ENCODE data around the gene PPP3CA. TPM values are rescaled to one million over a fixed set of nuclear protein-coding genes. Genes with fewer than 3 reads are reported as not detected.

PPP3CA gene
- total and polyA plus RNA-seq, 2 experiments from 2014 or later: 27.0 to 45.2 TPM

DNA sequence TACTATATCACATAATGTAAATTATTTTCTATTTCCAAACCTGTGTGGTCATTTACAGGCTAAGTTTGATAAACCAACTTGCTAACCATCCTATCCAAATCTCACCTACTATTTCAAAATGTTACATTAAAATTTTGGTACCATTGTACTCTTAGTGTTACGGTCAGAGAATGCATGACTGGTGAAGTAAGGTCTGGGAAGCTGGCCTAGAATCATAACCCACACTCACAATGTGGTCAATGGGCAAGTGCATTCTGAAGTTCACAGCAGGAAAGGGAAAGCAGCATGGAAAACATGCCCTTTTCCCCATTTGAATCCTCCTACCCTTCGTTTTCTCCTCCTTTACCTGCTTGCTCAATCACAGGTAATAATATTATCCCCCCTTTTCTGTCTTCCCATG, 54.4 kb downstream of the PPP3CA start:
- Histone ChIP-seq H3F3A (replicated peaks; ENCODE audit: low read depth) (no peaks in the 10 kb centered on the region), H3K9me2 (ENCODE audit: insufficient read depth) (peaks cover 4% of the 10 kb centered on the region; the same call in 1 of the 2 replicates), H3K4me3 (no peak overlapping the region), H3K4me1 (ENCODE audit: insufficient read depth) (peaks cover 25% of the 10 kb centered on the region), H3K79me2 (replicated peaks; ENCODE audit: insufficient read depth) (peaks cover 17% of the 10 kb centered on the region), H3K27ac (ENCODE audit: low read depth) (no peak overlapping the region), H4K20me1 (replicated peaks; ENCODE audit: insufficient read depth) (no peaks in the 10 kb centered on the region), H3K4me2 (no peak overlapping the region), H2AFZ (no peak overlapping the region), H3K27me3 (ENCODE audit: insufficient read depth) (no peaks in the 10 kb centered on the region), H3K36me3 (ENCODE audit: insufficient read depth) (no peaks in the 10 kb centered on the region)
- ATAC-seq (no peak), DNase-seq (ENCODE audit: low spot score) (no peak)
- TF ChIP-seq ZNF462 (CRISPR knock-in tag; IDR thresholded peaks at IDR 0.05): no peak
- H3K4me1 Mint-ChIP-seq: peaks cover 38% of the 10 kb centered on the region
- no peaks in the 10 kb centered on the region for H3K9me3 Mint-ChIP-seq
- H3K4me3 Mint-ChIP-seq: no peak overlapping the region
- peaks cover 4% of the 10 kb centered on the region for H3K27me3 Mint-ChIP-seq (ENCODE audit: insufficient read depth, low read depth, poor library complexity)
- H3K27ac Mint-ChIP-seq: no peak overlapping the region
- H3K36me3 Mint-ChIP-seq (ENCODE audit: low read depth): no peaks in the 10 kb centered on the region; the same call in 2 of the 3 replicates

GRCh38 chr4:101292214-101292613, 55.1 kb downstream of the PPP3CA start:
- H2AFZ ChIP-seq: no peak overlapping the region
- H3K27me3 ChIP-seq (ENCODE audit: insufficient read depth): no peaks in the 10 kb centered on the region
- TF ChIP-seq ZNF331 (CRISPR knock-in tag; IDR thresholded peaks at IDR 0.05; ENCODE audit: low read depth): no peak
- no peak for TF ChIP-seq CREB1 (CRISPR knock-in tag; IDR thresholded peaks at IDR 0.05; ENCODE audit: low read depth)
- TF ChIP-seq, protein P1, sequence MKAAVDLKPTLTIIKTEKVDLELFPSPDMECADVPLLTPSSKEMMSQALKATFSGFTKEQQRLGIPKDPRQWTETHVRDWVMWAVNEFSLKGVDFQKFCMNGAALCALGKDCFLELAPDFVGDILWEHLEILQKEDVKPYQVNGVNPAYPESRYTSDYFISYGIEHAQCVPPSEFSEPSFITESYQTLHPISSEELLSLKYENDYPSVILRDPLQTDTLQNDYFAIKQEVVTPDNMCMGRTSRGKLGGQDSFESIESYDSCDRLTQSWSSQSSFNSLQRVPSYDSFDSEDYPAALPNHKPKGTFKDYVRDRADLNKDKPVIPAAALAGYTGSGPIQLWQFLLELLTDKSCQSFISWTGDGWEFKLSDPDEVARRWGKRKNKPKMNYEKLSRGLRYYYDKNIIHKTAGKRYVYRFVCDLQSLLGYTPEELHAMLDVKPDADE (IDR thresholded peaks at IDR 0.05): no peak
- no peak overlapping the region for H3K4me2 ChIP-seq
- Mint-ChIP-seq H3K27me3 (ENCODE audit: insufficient read depth, low read depth, poor library complexity) (peaks cover 4% of the 10 kb centered on the region), H3K36me3 (ENCODE audit: low read depth) (no peaks in the 10 kb centered on the region; the same call in 2 of the 3 replicates), H3K4me3 (no peak overlapping the region), H3K27ac (no peak overlapping the region), H3K4me1 (peaks cover 45% of the 10 kb centered on the region), H3K9me3 (no peaks in the 10 kb centered on the region)
- peaks cover 32% of the 10 kb centered on the region for H3K4me1 ChIP-seq (ENCODE audit: insufficient read depth)
- no peak for ATAC-seq
- H3K79me2 ChIP-seq (replicated peaks; ENCODE audit: insufficient read depth): peaks cover 17% of the 10 kb centered on the region
- H3K4me3 ChIP-seq: no peak overlapping the region
- DNase-seq (ENCODE audit: low spot score): no peak
- no peaks in the 10 kb centered on the region for H3F3A ChIP-seq (replicated peaks; ENCODE audit: low read depth)
- peaks cover 4% of the 10 kb centered on the region; the same call in 1 of the 2 replicates for H3K9me2 ChIP-seq (ENCODE audit: insufficient read depth)
- H3K36me3 ChIP-seq (ENCODE audit: insufficient read depth): no peaks in the 10 kb centered on the region
- no peak overlapping the region for H3K27ac ChIP-seq (ENCODE audit: low read depth)
- no peaks in the 10 kb centered on the region for H4K20me1 ChIP-seq (replicated peaks; ENCODE audit: insufficient read depth)
